CD14-positive monocyte (primary cell): Measurements from ENCODE around the gene DYRK1B. TPM values are rescaled to one million over a fixed set of nuclear protein-coding genes. Genes with fewer than 3 reads are reported as not detected.

ENCODE experiments used
- DNase-seq, 3 donors: peaks; one replicate each; pipeline ENCODE4 v3.0.0-alpha.2; 2011 to 2022
- H2AFZ ChIP-seq: 2 replicates; pipeline ENCODE4 v1.6.0; 2012; ENCODE audit warnings: mild to moderate bottlenecking, low read depth, low read length, inconsistent platforms; ENCODE audit not compliant: insufficient read depth, poor library complexity, severe bottlenecking
- H3K27ac ChIP-seq, 2 donors: 1 replicate in 1 of 2; 2 replicates in 1 of 2; pipeline ENCODE4 v1.5.1; 2012 to 2013; ENCODE audit warnings: low read length in 2 of 2, control low read depth in 1 of 2, inconsistent platforms in 1 of 2, low read depth in 1 of 2, mild to moderate bottlenecking in 1 of 2
- H3K27me3 ChIP-seq, 2 donors: one replicate each; pipeline versions ENCODE4 v1.6.0 to v1.6.1; 2011 to 2013; ENCODE audit warnings: low read length in 2 of 2; ENCODE audit not compliant: control insufficient read depth in 2 of 2, insufficient read depth in 2 of 2
- H3K36me3 ChIP-seq, 2 donors: replicated peaks in 1 of 2; 1 replicate in 1 of 2; 2 replicates in 1 of 2; pipeline versions ENCODE4 v1.5.1 to v1.6.1; 2012 to 2013; ENCODE audit warnings: low read length in 2 of 2, control low read depth in 1 of 2, inconsistent platforms in 1 of 2, mild to moderate bottlenecking in 1 of 2; ENCODE audit not compliant: insufficient read depth in 2 of 2, control insufficient read depth in 1 of 2
- H3K4me1 ChIP-seq, 2 donors: 1 replicate in 1 of 2; 2 replicates in 1 of 2; pipeline versions ENCODE4 v1.5.1 to v1.6.1; 2012 to 2013; ENCODE audit warnings: low read length in 2 of 2, control low read depth in 1 of 2, inconsistent platforms in 1 of 2, mild to moderate bottlenecking in 1 of 2, moderate library complexity in 1 of 2; ENCODE audit not compliant: insufficient read depth in 2 of 2, control insufficient read depth in 1 of 2
- H3K4me2 ChIP-seq: replicated peaks from 2 replicates; pipeline ENCODE3; 2012; ENCODE audit warnings: low read length, moderate library complexity, mild to moderate bottlenecking; ENCODE audit not compliant: poor library complexity, severe bottlenecking; ENCODE audit errors: extremely low read depth
- H3K4me3 ChIP-seq, 3 experiments: fragments of 200-600 bp in 1 of 3; sonication (generic) in 1 of 3; replicated peaks in 1 of 3; 1 replicate in 2 of 3; 2 replicates in 1 of 3; pipeline ENCODE4 v1.5.1; 2011 to 2013; ENCODE audit warnings: low read length in 3 of 3, mild to moderate bottlenecking in 3 of 3, control low read depth in 2 of 3, low read depth in 2 of 3, inconsistent platforms in 1 of 3, moderate library complexity in 1 of 3
- H3K79me2 ChIP-seq: 2 replicates; pipeline ENCODE4 v1.6.0; 2012; ENCODE audit warnings: mild to moderate bottlenecking, control low read depth, inconsistent platforms, low read length, moderate library complexity; ENCODE audit not compliant: insufficient read depth
- H3K9ac ChIP-seq: 2 replicates; pipeline ENCODE4 v1.6.0; 2017; ENCODE audit warnings: low read length, mild to moderate bottlenecking; ENCODE audit not compliant: insufficient read depth, poor library complexity, severe bottlenecking
- H3K9me3 ChIP-seq, 2 donors: replicated peaks in 1 of 2; 1 replicate in 1 of 2; 2 replicates in 1 of 2; pipeline versions ENCODE4 v1.5.1 to v1.6.1; 2012 to 2013; ENCODE audit warnings: low read length in 2 of 2, control low read depth in 1 of 2; ENCODE audit not compliant: control insufficient read depth in 1 of 2, insufficient read depth in 1 of 2
- H4K20me1 ChIP-seq: 2 replicates; pipeline ENCODE4 v1.6.0; 2012; ENCODE audit warnings: mild to moderate bottlenecking, low read length, control low read depth, moderate library complexity; ENCODE audit not compliant: insufficient read depth
- H3K27ac Mint-ChIP-seq, 7 donors: one replicate each; pipeline ENCODE4 v1.8.0; 2020; ENCODE audit warnings: mild to moderate bottlenecking in 7 of 7, mixed read lengths in 7 of 7, moderate library complexity in 6 of 7, inconsistent platforms in 2 of 7
- H3K27me3 Mint-ChIP-seq, 3 donors: one replicate each; pipeline ENCODE4 v1.8.0; 2021 to 2022; ENCODE audit warnings: low read depth in 3 of 3, mild to moderate bottlenecking in 3 of 3, mixed read lengths in 3 of 3, moderate library complexity in 3 of 3, inconsistent platforms in 1 of 3
- H3K36me3 Mint-ChIP-seq, 2 donors: one replicate each; pipeline ENCODE4 v1.8.0; 2020; ENCODE audit warnings: mixed read lengths in 2 of 2, inconsistent platforms in 1 of 2, mild to moderate bottlenecking in 1 of 2
- H3K4me1 Mint-ChIP-seq: one replicate; pipeline ENCODE4 v1.8.0; 2020; ENCODE audit warnings: mild to moderate bottlenecking, mixed read lengths
- H3K4me3 Mint-ChIP-seq, 2 donors: one replicate each; pipeline ENCODE4 v1.8.0; 2020; ENCODE audit warnings: mild to moderate bottlenecking in 2 of 2, mixed read lengths in 2 of 2, moderate library complexity in 1 of 2
- H3K9me3 Mint-ChIP-seq, 7 donors: one replicate each; pipeline ENCODE4 v1.8.0; 2020 to 2022; ENCODE audit warnings: mixed read lengths in 7 of 7, mild to moderate bottlenecking in 6 of 7, moderate library complexity in 6 of 7, inconsistent platforms in 2 of 7
- CTCF ChIP-seq: fragments of 200-600 bp; IDR thresholded peaks from one replicate; pipeline ENCODE4 v1.8.0; 2022; ENCODE audit warnings: antibody characterized with exemption, mild to moderate bottlenecking
- WGBS: methylation state at CpG from one replicate; pipeline ENCODE4 v1.1.5; 2013; ENCODE audit warnings: missing lambda C conversion rate; ENCODE audit not compliant: insufficient coverage; 5-methylcytosine and 5-hydroxymethylcytosine counted together
- intact Hi-C, 2 donors: fragments of 100-400 bp; cut with micrococcal nuclease; formaldehyde crosslinking; loops; one replicate each; pipeline versions ENCODE4 v1.15.0 to v1.15.1; 2023
- polyA plus RNA-seq, 3 donors: library from polyadenylated mRNA; depleted of rRNA in 1 of 3; unstranded in 2 of 3; stranded (reverse) in 1 of 3; fragments of 300-500 nt in 2 of 3; fragments of >200 nt in 1 of 3; fragmentation: Illumina TruSeq in 2 of 3; gene quantifications; 1 replicate in 2 of 3; 2 replicates in 1 of 3; pipeline ENCODE4 v1.2.3, GENCODE V29; 2012 to 2021

The DYRK1B gene
- polyA plus RNA-seq, 3 donors: 4.2 to 13.6 (median 6.5) TPM

GRCh38 chr19:39867952-39868351, 34.0 kb upstream of the DYRK1B start:
- DNase-seq: no peak
- peaks cover 3 to 10% (median 5%) of the 10 kb centered on the region in 3 donors for H3K27me3 Mint-ChIP-seq
- H4K20me1 ChIP-seq: no peaks in the 10 kb centered on the region
- intact Hi-C loops: no loop called here
- H3K4me1 ChIP-seq: no peaks in the 10 kb centered on the region
- no peak overlapping the region for H3K4me3 ChIP-seq
- no peak overlapping the region for H3K9ac ChIP-seq
- H3K4me1 Mint-ChIP-seq: no peaks in the 10 kb centered on the region
- H3K36me3 ChIP-seq: no peaks in the 10 kb centered on the region
- no peak for TF ChIP-seq CTCF
- no peak overlapping the region for H2AFZ ChIP-seq
- no peaks in the 10 kb centered on the region for H3K36me3 Mint-ChIP-seq
- no peak overlapping the region for H3K27ac Mint-ChIP-seq
- H3K79me2 ChIP-seq: no peaks in the 10 kb centered on the region
- H3K9me3 Mint-ChIP-seq: peaks cover 0 to 3% (median 0%) of the 10 kb centered on the region in 7 donors
- no peak overlapping the region for H3K4me2 ChIP-seq
- no peaks in the 10 kb centered on the region for H3K27me3 ChIP-seq
- whole genome bisulfite sequencing: no CpG with 5 or more reads among the region's 6 CpGs
- no peak overlapping the region for H3K4me3 Mint-ChIP-seq
- no peaks in the 10 kb centered on the region for H3K9me3 ChIP-seq
- no peak overlapping the region for H3K27ac ChIP-seq

GRCh38 chr19:39867133-39867532, 33.2 kb upstream of the DYRK1B start:
- Histone ChIP-seq H3K27ac (no peak overlapping the region), H3K9ac (no peak overlapping the region), H3K79me2 (no peaks in the 10 kb centered on the region), H3K4me3 (no peak overlapping the region), H3K4me2 (no peak overlapping the region), H2AFZ (no peak overlapping the region), H3K4me1 (no peaks in the 10 kb centered on the region), H3K27me3 (no peaks in the 10 kb centered on the region), H4K20me1 (no peaks in the 10 kb centered on the region), H3K36me3 (no peaks in the 10 kb centered on the region), H3K9me3 (no peaks in the 10 kb centered on the region)
- no CpG with 5 or more reads among the region's 2 CpGs for WGBS
- TF ChIP-seq CTCF: no peak
- Mint-ChIP-seq H3K9me3 (peaks cover 0 to 3% (median 0%) of the 10 kb centered on the region in 7 donors), H3K4me1 (no peaks in the 10 kb centered on the region), H3K27ac (no peak overlapping the region), H3K4me3 (no peak overlapping the region), H3K36me3 (no peaks in the 10 kb centered on the region), H3K27me3 (peaks cover 3 to 10% (median 5%) of the 10 kb centered on the region in 3 donors)
- intact Hi-C loops: no loop called here
- DNase-seq: no peak
